Ascending aorta (tissue), 2 donors: ENCODE measurements around the gene FRMPD4. TPM values are rescaled to one million over a fixed set of nuclear protein-coding genes. Genes with fewer than 3 reads are reported as not detected.

ENCODE experiments used
- DNase-seq, 2 donors: peaks; one replicate each; pipeline ENCODE4 v3.0.0-alpha.2; 2019; ENCODE audit warnings: low spot score in 2 of 2
- H3K27ac ChIP-seq, 2 donors: fragments of 200-600 bp; sonication (generic); one replicate each; pipeline ENCODE4 v1.5.1; 2016 to 2017; ENCODE audit warnings: mild to moderate bottlenecking in 1 of 2
- H3K27me3 ChIP-seq: fragments of 200-600 bp; sonication (generic); one replicate; pipeline ENCODE4 v1.5.1; 2017
- H3K36me3 ChIP-seq, 2 donors: fragments of 200-600 bp; sonication (generic); one replicate each; pipeline ENCODE4 v1.5.1; 2016
- H3K4me1 ChIP-seq, 2 donors: fragments of 200-600 bp; sonication (generic); one replicate each; pipeline ENCODE4 v1.5.1; 2016 to 2017; ENCODE audit warnings: mild to moderate bottlenecking in 1 of 2
- H3K4me3 ChIP-seq, 2 donors: fragments of 200-600 bp; sonication (generic); one replicate each; pipeline ENCODE4 v1.5.1; 2016 to 2017; ENCODE audit warnings: mild to moderate bottlenecking in 1 of 2
- H3K9me3 ChIP-seq, 2 donors: fragments of 200-600 bp; sonication (generic); one replicate each; pipeline ENCODE4 v1.5.1; 2016
- CTCF ChIP-seq, 3 experiments: fragments of 200-600 bp in 2 of 3; fragments of 450-650 bp in 1 of 3; sonication (generic) in 2 of 3; IDR thresholded peaks; one replicate each; pipeline ENCODE4 v1.5.1; 2016 to 2019; ENCODE audit warnings: antibody characterized with exemption in 3 of 3, mild to moderate bottlenecking in 1 of 3, moderate library complexity in 1 of 3
- intact Hi-C: fragments of 100-400 bp; cut with DNase I; formaldehyde crosslinking; loops from one replicate; pipeline ENCODE4 v1.15.1; 2023
- total RNA-seq: library from RNA; depleted of rRNA; stranded (reverse); fragments of >200 nt; gene quantifications from one replicate; pipeline ENCODE4 v1.1.0, GENCODE V29; 2016

Gene FRMPD4
- total RNA-seq, 1 donor from 2014 or later = not detected

- TF ChIP-seq CTCF (IDR thresholded peaks at IDR 0.05) = no peak
- no peak overlapping the region for H3K4me3 ChIP-seq
- intact Hi-C loops = no loop called here
- DNase-seq = no peak
- H3K27ac ChIP-seq = no peak overlapping the region
- no peaks in the 10 kb centered on the region for H3K27me3 ChIP-seq
- H3K9me3 ChIP-seq = no peaks in the 10 kb centered on the region
- H3K36me3 ChIP-seq = no peaks in the 10 kb centered on the region
- no peaks in the 10 kb centered on the region for H3K4me1 ChIP-seq
These were observed 206.7 kb downstream of the FRMPD4 start for GRCh38 chrX:12344954-12345353.

DNA sequence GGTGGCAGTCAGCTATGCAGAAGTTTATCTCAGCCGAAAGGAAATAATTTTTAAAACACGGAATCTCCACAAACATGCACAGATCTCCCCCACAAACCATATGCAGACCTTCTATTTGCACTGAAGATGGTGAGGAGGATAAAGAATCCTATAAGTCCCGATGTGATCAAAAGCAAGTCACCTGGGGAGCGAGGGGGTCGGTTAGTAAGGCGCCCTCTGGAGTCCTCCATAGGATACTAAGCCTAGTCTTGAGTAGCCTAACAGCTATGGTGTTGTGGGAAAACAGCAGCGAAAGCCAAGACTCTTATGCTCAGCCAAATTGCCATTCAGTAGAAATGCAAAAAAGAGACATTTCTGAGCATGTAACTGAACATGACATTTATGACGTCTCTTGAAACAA, 210.9 kb downstream of the FRMPD4 start:
- H3K27ac ChIP-seq = no peak overlapping the region
- H3K4me1 ChIP-seq = no peaks in the 10 kb centered on the region
- no peak overlapping the region for H3K4me3 ChIP-seq
- TF ChIP-seq CTCF (IDR thresholded peaks at IDR 0.05) = no peak
- intact Hi-C loops = no loop called here
- no peaks in the 10 kb centered on the region for H3K9me3 ChIP-seq
- no peak for DNase-seq
- H3K27me3 ChIP-seq = no peaks in the 10 kb centered on the region
- no peaks in the 10 kb centered on the region for H3K36me3 ChIP-seq

DNA sequence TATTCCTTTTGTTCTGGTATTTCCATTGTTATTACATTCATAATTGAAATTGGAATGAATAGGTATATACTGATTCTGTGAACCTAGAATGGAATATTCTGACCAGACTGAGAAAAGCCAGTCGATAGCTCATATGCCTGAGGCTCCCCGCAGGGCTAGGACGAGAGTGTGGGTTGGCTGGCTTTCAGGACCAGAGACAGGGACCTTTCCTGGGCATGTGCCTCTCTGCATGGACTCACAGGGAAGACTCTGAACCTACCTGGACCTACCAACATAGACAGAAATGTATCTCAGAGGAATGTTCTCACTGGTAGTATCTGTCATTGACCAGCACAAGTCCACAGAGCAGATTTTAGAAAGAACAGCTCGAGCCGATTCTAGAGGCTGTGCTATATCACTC, 214.6 kb downstream of the FRMPD4 start:
- Histone ChIP-seq H3K4me3 (no peak overlapping the region), H3K9me3 (no peaks in the 10 kb centered on the region), H3K27ac (no peak overlapping the region), H3K27me3 (no peaks in the 10 kb centered on the region), H3K36me3 (no peaks in the 10 kb centered on the region), H3K4me1 (no peaks in the 10 kb centered on the region)
- intact Hi-C loops = no loop called here
- no peak for TF ChIP-seq CTCF (IDR thresholded peaks at IDR 0.05)
- DNase-seq = no peak

GRCh38 chrX:12360383-12360782, 222.1 kb downstream of the FRMPD4 start:
- intact Hi-C loops = no loop called here
- H3K9me3 ChIP-seq = no peaks in the 10 kb centered on the region
- no peak for TF ChIP-seq CTCF (IDR thresholded peaks at IDR 0.05)
- no peaks in the 10 kb centered on the region for H3K36me3 ChIP-seq
- H3K4me1 ChIP-seq = no peaks in the 10 kb centered on the region
- H3K27ac ChIP-seq = no peak overlapping the region
- no peak overlapping the region for H3K4me3 ChIP-seq
- H3K27me3 ChIP-seq = no peaks in the 10 kb centered on the region
- DNase-seq = no peak

DNA sequence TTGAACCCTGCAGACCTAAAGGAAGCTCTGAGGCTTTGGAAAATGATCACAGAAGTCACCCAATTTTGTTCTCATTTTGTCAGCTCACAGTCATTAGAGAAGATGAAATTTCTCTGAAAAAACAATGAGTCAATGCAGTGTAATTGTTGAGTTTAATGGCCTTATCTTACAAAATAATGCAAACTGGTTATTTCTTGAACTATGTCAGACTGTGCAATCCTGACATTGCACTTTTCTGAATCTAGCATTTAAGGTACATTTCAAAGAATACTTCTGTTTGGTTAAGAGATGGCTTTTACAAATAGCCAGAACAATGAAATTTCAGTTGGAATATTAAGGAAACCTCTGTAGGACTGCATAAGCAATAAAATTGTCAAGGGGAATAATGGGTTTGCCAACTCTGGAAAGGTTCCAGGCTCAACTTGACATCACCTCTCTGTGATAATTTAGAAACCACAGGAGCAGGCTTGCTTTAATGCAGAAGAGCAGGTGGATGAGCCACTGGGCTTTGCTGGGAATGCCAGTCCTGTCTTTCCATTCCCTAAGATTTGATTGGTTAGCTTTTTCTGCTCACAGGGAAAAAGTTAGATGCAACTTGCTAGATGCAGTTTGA, 222.8 kb downstream of the FRMPD4 start:
- intact Hi-C loops = no loop called here
- Histone ChIP-seq H3K36me3 (no peaks in the 10 kb centered on the region), H3K4me1 (no peaks in the 10 kb centered on the region), H3K9me3 (no peaks in the 10 kb centered on the region), H3K27me3 (no peaks in the 10 kb centered on the region), H3K27ac (no peak overlapping the region), H3K4me3 (no peak overlapping the region)
- DNase-seq = no peak
- TF ChIP-seq CTCF (IDR thresholded peaks at IDR 0.05) = no peak

GRCh38 chrX:12363216-12363615, 224.9 kb downstream of the FRMPD4 start:
- Histone ChIP-seq H3K4me1 (no peaks in the 10 kb centered on the region), H3K36me3 (no peaks in the 10 kb centered on the region), H3K4me3 (no peak overlapping the region), H3K27ac (no peak overlapping the region), H3K27me3 (no peaks in the 10 kb centered on the region), H3K9me3 (no peaks in the 10 kb centered on the region)
- intact Hi-C loops = no loop called here
- TF ChIP-seq CTCF (IDR thresholded peaks at IDR 0.05) = no peak
- DNase-seq = no peak
